ENCODE results near the gene ARHGEF2.

DNA sequence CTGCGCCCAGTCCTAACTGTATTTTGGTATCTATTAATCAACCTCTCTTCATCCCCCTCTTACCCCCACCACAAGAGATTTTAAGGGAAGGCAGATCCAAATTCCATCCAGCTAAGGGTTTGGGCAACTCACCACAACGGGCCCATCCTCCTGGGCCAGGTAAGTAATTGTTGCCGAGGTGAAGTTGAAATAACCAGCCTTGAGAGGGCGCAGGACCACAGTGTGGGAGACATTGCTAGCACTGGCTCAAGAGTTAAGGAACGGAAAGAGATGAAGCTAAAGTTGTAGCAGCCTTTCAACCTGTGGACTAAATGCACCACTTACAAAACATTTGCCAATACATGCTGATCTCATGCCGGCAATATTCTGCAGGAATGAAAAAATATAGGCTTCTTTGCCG is 36.5 kb upstream of the ARHGEF2 start:
- no peak for TF ChIP-seq EZH2phosphoT487 (IDR thresholded peaks at IDR 0.05; ENCODE audit: borderline replicate concordance, low read depth, low read length)
- TF ChIP-seq, protein P1, sequence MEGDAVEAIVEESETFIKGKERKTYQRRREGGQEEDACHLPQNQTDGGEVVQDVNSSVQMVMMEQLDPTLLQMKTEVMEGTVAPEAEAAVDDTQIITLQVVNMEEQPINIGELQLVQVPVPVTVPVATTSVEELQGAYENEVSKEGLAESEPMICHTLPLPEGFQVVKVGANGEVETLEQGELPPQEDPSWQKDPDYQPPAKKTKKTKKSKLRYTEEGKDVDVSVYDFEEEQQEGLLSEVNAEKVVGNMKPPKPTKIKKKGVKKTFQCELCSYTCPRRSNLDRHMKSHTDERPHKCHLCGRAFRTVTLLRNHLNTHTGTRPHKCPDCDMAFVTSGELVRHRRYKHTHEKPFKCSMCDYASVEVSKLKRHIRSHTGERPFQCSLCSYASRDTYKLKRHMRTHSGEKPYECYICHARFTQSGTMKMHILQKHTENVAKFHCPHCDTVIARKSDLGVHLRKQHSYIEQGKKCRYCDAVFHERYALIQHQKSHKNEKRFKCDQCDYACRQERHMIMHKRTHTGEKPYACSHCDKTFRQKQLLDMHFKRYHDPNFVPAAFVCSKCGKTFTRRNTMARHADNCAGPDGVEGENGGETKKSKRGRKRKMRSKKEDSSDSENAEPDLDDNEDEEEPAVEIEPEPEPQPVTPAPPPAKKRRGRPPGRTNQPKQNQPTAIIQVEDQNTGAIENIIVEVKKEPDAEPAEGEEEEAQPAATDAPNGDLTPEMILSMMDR (conservative IDR thresholded peaks at IDR 0.05; ENCODE audit: low read length), result 0 out of 2 replicates have a peak, but pooled peaks have one; percentile 18
